ENCODE results near the gene APLF. TPM values are rescaled to one million over a fixed set of nuclear protein-coding genes. Genes with fewer than 3 reads are reported as not detected.

APLF gene, protein sequence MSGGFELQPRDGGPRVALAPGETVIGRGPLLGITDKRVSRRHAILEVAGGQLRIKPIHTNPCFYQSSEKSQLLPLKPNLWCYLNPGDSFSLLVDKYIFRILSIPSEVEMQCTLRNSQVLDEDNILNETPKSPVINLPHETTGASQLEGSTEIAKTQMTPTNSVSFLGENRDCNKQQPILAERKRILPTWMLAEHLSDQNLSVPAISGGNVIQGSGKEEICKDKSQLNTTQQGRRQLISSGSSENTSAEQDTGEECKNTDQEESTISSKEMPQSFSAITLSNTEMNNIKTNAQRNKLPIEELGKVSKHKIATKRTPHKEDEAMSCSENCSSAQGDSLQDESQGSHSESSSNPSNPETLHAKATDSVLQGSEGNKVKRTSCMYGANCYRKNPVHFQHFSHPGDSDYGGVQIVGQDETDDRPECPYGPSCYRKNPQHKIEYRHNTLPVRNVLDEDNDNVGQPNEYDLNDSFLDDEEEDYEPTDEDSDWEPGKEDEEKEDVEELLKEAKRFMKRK
- 4.0 and 6.4 TPM in 2 replicates for total RNA-seq

DNA sequence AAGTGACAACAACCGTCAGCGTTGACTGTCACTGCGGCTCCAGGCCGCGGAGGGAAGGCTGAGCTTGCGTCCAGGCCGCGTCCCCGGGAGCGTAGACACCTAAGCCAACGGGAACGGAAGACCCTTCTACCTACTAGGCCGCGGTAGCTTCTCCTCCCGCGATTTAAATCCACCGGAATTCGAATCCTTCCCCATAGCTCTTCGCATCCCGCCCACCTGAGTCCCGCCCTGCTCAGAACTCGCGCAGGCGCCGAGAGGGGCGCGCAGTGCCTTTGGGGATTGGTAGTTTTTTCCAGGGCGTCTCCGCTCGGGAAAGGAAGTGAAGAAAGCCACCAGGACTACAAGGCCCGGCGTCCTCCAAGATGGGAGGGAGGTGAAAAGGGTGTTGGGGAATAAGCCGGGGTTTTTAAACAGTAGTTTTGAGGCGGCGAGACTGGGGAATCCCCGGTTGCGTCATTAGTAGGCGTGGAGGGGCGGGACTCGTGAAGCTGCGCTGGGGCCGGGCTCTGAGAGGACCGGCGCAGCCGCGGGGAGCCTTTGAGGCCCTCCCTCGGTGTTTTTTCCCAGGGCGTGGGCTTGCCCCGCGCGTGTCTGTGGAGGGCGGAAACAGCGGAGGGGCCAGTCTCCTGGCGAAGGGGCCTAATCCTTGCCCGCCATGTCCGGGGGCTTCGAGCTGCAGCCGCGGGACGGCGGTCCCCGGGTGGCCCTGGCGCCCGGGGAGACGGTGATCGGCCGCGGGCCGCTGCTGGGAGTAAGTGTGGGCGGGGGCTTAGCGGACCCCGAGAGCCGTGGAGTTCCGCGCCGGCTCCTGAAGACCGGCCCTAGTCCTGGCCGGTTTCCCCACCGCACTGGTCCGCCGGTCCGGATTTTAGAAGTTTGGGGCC is at the start of gene APLF, which contains the start of gene FBXO48:
Gene APLF (plus strand): TSS at position 509 of the 884 bp plus-strand sequence. CDS start 147 bp downstream, at position 656.
Gene FBXO48 (minus strand): TSS at position 218 of the 884 bp plus-strand sequence. CDS start 2,149 bp downstream, outside the sequence.
- DNase-seq (ENCODE audit: low read depth in 2 of 2), result peak; percentile 98 to 99

DNA sequence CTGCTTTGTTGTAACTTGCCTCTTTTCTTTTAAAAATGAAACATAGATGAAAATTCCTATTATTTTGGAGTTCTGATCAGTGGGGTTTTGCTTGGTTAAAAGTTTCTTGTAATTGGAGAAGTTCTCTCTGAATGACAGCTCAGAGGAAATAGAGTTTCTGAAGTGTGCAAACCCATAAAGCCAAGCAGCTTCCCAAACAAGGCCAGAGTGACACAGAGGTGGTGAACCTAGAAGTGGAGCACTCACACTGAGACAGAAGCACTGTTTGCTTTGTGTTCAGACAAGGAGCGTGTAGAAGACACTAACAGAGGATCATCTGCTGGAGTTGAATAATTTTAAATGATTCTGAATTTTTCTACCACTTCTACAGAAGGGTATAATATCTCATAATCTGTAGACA is 49.5 kb upstream of the APLF start:
- DNase-seq (ENCODE audit: low read depth in 2 of 2), result no peak

DNA sequence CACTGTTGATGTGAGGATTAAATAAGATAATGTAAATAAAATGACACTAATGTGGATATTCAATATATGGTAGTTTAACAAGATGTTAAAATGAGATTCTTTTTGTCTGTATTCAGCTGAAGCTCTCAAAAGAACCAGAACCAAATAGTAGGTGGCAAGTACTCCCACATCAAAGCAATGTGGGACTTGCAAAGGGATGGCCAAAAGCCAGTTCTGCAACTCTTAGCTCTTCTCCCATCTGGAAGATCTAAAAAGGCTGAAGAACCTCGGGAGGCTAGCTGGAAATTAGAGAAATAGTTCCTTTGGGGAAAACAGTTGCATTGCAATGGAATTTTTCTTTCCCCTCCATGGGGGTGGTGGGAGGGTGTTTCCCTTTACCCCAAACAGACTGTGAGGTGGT is 49.0 kb upstream of the APLF start:
- DNase-seq (ENCODE audit: low read depth in 2 of 2), result no peak

DNA sequence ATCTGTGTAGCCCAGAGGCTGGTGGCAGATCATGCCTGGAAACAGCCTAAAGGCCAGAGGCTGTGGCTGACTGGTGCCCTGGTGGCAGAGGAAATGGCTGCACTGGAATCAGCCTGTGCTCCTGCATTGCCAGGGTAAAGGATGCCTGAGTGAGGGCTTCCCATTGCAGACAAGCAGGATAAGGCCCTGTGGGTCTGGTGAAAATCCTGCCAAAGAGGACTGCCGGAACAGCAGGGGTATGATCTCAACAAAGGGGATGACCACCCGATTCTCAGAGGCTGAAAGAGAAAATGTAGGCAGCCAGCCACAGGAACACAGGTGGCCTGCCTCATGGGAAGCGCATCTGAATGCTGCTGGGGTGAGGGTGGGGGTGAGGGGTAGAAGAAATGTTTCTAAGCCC is 48.5 kb upstream of the APLF start:
- DNase-seq (ENCODE audit: low read depth in 2 of 2), result no peak

DNA sequence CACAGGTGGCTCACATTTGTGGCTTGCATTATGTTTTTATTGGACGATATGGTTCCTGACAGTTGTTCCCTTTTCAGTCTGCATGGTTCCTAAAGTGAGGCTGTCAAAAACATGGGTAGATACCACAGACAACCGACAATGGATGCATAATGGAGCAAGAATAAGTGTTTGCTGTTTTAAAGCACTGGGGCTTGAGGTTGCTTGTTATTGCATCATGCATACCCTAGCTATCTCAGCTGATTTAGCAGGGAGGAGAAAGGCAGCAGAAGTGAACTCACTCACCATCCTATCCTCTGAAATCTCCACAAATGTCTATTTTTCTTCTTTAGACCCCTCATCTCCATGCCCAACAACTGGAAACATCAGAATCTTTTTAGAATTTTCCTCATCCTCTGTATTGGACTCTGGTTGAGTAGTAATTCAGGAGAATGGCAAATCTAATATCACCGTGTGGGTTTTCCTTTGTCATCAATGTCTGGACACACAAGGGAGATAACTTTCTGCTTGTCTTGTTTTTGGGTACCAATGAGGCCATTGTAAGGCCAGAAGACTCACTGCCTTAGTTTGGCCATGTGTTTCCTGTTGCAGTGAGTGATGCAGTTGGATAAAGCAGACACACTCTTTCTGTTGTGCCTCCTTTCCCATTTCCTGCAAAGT is 47.0 kb upstream of the APLF start:
- DNase-seq (ENCODE audit: low read depth in 2 of 2), result no peak

DNA sequence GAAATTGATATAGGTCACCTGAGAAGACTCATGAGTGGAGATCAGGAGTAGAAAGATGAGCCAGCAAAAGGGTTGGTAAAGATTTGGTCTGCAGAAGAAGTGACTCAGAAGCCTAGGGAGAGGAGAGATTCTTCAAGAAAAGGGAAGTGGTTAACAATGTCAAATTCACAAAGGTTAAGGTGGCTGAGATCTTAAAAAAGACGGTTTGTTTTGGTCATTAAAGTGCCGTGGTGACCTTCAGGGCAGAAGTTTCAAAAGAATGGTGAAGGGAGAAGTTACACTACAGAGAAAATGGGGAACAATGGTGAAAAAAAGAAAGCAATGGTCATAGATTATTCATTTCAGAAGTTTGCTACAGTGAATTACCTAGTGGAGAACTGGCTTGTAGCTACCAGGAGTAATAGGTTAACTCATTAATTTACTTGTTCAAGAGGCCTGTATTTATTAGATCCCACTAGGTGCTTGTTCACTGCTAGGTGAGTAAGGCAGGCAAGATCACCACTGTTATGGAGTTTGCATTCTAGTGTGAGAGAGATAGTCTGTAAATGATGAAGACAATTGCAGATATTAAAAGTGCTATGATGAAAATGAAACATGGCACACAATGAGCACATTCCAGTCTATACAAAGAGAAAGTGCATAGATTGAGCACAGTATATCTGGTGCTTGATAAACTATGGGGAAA is 43.3 kb upstream of the APLF start:
- no peak for DNase-seq (ENCODE audit: low read depth in 2 of 2)

DNA sequence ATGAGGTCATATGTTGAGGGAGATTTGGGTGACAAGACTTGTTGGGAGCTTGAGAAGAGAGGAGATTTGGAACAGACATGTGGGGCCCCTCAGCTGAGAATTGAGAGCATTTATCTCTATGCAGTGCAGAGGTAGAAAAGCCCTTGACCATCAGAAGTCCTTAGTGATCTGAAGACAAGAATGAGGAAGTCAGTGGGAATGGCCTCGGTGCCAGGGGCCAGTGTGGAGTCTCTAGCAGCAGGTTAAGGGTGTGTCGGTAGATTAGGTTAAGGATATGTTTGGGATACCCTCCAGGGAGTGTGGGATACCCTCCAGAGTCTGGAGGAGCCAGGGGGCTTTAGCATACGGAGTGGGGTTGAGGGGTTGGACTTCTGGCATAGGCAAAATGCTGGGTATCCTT is 41.9 kb upstream of the APLF start:
- DNase-seq (ENCODE audit: low read depth in 2 of 2), result no peak

DNA sequence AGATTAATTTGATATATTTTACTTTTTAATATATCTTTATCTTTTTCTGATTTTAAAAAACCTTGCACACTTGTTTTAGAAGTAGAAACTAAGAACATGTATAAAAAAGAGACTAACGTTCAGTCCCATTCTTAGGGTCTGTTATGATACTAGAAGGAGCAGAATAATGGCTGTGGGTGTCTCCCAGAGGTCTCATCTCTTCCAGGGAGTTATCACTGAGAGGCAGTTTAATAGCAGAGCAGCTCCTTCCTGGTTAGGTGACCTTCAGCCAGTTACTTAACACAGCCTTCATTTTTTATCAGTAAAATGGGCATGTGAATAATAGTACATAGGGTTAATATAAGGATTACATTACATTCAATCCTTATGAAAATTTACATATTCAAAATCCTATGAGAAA is 40.9 kb upstream of the APLF start:
- DNase-seq (ENCODE audit: low read depth in 2 of 2), result no peak

DNA sequence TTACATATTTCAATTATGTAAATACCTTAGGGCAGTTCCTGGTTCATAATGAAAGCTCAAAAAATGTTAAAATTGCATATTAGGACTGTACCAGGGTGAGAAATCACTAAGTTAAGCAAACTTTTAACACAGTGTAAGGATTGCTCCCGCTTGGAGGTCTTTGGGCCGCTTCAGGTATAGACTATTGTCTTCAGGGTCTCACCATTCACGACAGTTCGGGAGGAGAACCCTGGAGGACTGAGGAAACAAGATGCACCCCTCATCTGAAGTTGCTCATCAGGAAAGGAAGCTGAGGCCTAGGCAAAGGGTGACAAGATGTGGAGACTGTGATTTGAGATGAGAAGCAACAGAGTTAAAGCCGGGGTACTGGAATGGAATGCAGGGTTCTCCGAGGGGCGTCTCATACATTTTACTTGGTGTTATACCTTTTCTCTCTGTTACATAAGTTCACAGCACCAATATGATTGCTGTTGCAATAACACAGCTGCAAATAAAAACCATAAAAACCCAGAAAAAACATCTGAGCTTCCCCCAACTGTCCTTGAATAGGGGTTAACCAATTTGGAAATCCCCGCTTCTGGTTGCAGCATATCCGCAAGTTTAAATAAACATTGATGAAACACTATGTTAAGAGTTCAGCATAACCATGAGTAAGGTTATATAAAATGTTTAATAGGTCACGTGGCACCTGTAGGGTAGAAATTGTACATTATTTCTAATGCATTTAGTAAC is 40.4 kb upstream of the APLF start:
- peak; percentile 59 to 76 for DNase-seq (ENCODE audit: low read depth in 2 of 2)

DNA sequence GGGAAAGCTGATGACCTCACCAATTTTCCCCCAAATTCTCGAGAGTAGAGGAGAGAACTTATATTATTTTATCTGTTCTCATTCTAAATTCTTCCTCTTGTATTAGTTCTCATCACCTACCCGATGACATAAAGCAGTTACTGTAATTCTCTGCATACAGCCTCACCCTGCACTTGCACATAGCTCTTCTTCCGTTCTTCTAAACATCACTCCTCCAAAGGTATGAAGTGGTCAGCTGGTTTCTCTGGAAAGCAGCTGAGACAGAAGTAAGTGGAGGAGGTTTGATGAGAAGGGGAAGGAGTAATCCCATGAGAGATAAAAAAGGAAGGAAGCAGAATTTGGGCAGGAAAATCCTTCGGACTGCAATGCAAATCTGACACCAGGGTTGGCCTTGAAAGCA is 39.3 kb upstream of the APLF start:
- DNase-seq (ENCODE audit: low read depth in 2 of 2), result no peak

DNA sequence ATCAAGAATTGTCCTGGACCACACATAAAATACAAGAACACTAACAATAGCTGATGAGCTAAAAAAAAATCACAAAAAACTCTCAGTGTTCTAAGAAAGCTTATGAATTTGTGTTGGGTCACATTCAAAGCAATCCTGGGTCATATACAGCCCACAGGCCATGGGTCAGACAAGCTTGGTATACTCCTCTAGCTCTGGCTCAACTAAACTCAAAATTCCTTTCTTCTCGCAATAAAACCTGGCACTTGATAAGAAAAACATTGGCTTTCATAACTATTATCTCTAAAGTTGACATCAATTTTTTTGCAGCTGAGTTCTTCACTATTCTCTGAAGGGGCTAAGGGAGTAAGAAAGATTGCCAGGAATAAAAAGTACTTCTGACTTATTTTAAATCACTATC is 38.6 kb upstream of the APLF start:
- DNase-seq (ENCODE audit: low read depth in 2 of 2), result no peak

DNA sequence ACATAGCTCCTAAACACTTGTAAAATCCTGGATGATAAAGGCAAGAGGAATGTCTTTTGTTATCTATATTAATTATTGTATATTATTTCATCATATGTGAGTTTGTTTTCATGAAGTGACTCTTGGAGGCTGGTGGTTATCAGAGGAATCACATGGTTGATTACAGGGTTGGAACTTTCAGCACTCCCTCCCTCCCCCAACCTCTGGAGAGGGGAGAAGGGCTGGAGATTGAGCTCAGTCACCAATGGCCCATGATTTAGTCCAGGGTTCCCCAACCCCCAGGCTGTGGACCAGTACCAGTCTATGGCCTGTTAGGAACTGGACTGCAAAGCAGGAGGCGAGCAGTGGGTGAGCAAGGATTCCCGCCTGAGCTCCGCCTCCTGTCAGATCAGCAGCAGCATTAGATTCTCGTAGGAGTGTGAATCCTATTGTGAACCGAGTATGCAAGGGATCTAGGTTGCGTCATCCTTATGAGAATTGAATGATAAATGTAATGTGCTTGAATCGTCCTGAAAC is 38.0 kb upstream of the APLF start:
- no peak for DNase-seq (ENCODE audit: low read depth in 2 of 2)

DNA sequence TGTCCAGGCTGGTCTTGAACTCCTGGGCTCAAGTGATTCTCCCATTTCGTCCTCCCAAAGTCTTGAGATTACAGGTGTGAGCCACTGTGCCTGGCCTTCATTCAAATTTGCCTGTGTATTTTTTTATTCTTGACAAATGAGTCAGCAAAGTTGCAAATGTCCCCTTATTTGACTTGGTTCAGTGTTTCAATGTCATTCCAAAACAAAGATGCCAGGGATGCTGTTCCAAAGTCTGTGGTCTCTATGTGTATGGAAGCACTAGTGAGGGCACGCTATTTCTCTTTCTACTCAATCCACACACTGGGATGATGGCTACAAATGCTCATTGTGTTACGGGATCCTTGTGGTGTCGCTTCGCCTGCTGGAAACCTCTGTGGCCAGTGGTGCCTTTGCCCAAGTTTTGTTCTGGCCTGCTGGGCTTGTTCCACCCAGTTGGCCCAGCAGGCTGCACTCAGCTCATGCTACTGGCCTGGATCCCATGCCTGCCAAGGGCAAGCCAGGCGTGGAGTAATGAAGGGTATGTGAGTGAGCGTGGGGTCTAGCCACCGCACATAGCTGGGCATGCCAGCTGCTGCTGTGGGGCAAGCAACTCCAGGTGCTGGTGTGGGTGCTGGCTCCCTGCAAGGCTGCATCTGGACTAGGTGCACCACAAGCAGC is 35.9 kb upstream of the APLF start:
- DNase-seq (ENCODE audit: low read depth in 2 of 2), result no peak

DNA sequence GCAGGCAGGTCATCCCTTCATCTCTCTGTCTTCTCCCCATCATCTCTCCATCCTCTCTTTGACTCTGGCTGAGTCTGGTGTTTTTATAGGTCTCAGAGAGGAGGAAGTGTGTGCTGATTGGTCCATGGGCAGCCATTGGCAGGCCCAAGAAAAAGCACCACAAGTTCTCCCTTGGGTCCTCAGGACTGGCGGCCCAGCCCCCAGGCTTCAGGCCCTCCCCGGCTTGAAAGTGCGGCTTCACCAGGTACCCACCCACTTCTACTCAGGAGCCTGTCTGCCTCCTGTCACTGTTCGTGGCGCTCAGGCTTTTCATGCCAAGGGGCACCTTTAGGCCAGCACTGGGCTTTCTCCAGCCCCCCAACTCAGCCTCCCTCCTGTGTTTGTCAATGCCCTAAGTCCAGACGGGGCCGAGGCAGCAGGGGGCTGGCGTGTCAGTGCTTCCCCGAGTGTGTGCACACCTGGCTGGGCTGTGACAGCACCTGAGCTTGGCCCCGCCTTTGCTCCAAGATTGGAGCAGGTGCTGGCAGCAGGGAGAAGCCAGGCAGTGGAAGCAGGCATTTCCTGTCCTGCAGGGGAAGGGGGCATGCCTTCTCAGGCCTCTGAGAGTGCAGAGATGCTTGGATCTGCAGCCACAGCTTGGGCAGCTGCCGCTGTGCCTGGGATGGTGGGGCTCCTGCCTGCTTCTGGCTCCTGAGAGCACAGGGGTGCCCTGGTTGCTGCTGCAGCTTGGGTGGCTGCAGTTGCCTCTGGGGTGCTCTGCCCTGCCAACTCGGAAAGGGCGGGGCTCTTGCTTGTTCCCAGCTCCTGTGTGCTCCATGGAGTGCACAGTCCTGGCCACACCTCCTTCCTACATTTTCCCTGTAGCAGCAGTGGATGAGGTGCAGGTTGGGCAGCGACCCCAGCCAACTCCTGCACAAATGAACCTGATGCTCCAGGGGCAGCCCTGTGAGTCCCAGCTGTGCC is 34.4 kb upstream of the APLF start:
- no peak for DNase-seq (ENCODE audit: low read depth in 2 of 2)

DNA sequence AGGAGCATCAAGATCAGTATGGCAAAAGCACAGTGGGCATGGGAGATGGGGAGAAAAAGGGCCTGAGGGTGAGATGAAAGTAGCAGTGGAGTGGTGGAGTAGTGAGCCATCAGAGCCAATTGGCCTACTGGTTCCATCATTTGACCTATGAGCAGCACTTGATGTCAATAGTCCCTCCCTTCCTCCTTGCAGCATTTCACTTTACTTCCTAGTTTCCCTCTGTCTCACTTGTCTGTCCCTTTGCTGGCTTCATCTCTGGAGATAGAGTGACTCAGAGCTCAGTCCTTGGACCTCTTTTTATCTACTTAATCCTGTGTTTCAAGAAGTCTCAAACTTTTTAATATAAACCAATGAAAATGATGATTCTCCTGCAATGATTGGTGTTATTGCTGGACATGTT is 32.4 kb upstream of the APLF start:
- no peak for DNase-seq (ENCODE audit: low read depth in 2 of 2)

DNA sequence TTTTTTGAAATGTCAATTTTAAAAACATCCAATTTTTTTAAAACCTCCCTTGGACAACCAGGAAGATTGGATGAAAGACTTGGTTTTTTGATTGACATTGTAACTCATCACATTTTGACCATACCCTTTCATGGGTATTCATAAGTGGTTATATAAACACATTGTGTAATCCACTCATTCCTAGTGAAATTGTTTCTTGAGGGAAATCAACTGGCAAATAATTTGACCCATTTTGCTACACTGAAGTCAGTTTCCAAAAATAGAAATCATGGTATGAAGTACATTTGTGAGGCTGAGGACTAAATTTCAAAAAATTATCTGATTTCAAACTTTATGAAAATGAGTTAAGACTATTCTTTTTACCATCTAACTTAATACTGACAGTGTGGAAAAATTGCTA is 31.8 kb upstream of the APLF start:
- no peak for DNase-seq (ENCODE audit: low read depth in 2 of 2)

DNA sequence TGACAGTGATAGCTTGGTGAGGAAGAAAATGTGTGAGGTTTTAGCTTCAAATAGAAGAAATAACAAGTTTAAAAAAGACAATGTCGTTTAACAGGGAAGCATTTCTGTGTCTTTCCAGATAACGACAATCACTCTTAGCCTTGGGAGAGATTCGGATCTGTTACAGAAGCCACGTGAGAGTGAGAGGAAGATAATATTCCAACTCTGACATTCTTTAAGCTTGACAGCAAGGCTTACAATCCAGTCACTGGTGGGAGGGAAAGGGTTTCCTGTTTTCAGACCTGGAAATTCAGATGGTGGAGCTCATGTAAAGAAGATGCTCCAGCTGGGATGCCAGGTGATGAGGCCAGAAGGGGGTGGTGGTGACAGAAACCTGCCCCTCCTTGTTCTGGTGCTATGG is 31.1 kb upstream of the APLF start:
- peak in 1 of 2 donors; percentile 33 for DNase-seq (ENCODE audit: low read depth in 2 of 2)

DNA sequence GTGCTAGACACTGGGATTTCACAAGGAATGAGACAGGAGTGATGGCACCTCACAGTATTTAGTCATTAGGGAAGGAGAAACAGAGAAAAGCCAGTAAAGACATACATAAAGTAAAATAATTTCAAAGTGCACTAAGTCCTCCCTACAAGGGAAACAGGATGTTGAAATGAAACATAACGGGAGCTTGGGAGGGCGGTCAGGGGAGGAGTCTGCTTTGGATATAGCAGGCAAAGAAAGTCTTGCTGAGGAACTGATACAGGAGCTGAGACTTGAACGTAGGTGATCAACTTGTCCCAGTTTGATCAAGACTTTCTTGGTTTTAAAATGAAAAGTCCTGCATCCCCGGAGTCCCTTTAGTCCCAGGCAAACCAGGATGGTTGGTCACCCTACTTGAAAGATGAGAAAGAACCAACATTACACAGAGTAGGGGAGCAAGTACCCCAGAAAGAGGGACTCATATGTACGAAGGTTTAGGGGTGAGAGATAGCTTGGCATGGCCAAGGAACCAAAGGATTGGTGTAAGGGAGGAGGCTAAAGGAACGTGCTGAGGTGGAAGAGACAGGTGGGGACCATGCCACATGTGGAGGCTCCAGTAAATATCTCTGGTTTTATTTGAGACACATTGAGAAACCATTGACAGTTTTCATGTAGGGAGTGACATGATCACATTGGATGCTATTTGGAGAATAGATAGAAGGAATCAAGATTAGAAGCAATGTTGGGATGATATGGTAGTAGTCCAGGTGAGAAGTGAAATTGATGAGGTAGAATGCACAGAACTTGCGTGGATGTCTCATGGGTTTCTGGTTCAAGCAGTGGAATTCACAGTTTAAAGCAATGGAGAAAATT is 28.7 kb upstream of the APLF start:
- no peak for DNase-seq (ENCODE audit: low read depth in 2 of 2)

Data from dermis microvascular lymphatic vessel endothelial cell (primary cell).